GM21360 (cell line): ENCODE measurements around the gene LIN52.

ENCODE experiments used
- ATAC-seq: cut with Tn5 transposase; IDR thresholded peaks from one replicate; pipeline ENCODE4 v1.9.1; 2021; ENCODE audit warnings: mild to moderate bottlenecking, moderate library complexity; ENCODE audit not compliant: unreplicated experiment

Gene LIN52

GRCh38 chr14:74223016-74223415 lies 138.3 kb downstream of the LIN52 start:
- no peak for ATAC-seq

GRCh38 chr14:74231784-74232183 lies 147.0 kb downstream of the LIN52 start:
- ATAC-seq, result no peak

GRCh38 chr14:74235017-74235416 lies 150.3 kb downstream of the LIN52 start:
- no peak for ATAC-seq

GRCh38 chr14:74237441-74237840 lies 152.7 kb downstream of the LIN52 start:
- no peak for ATAC-seq

GRCh38 chr14:74238974-74239847 lies 154.5 kb downstream of the LIN52 start, which contains the start of gene VSX2:
Gene VSX2, plus strand, starts transcription at chr14:74239449. Its CDS starts 113 bp downstream, at chr14:74239562.
- no peak for ATAC-seq

- no peak for ATAC-seq
Observed at GRCh38 chr14:74239848-74240793, 155.4 kb downstream of the LIN52 start.

- no peak for ATAC-seq
Observed at GRCh38 chr14:74240794-74241651, 156.3 kb downstream of the LIN52 start.

- ATAC-seq, result no peak
Observed at GRCh38 chr14:74241652-74242017, 156.9 kb downstream of the LIN52 start.

GRCh38 chr14:74242021-74242779 lies 157.4 kb downstream of the LIN52 start:
- no peak for ATAC-seq

- ATAC-seq, result no peak
Observed at GRCh38 chr14:74242780-74243042, 158.0 kb downstream of the LIN52 start.

GRCh38 chr14:74243051-74243450 lies 158.3 kb downstream of the LIN52 start:
- ATAC-seq, result no peak

- ATAC-seq, result no peak
Observed at GRCh38 chr14:74244115-74244514, 159.4 kb downstream of the LIN52 start.

GRCh38 chr14:74245292-74245691 lies 160.5 kb downstream of the LIN52 start:
- ATAC-seq, result no peak

GRCh38 chr14:74246542-74246941 lies 161.8 kb downstream of the LIN52 start:
- ATAC-seq, result no peak

GRCh38 chr14:74248017-74248416 lies 163.3 kb downstream of the LIN52 start:
- no peak for ATAC-seq

- no peak for ATAC-seq
Observed at GRCh38 chr14:74249433-74250375, 164.9 kb downstream of the LIN52 start.
